Measurements from ENCODE around the gene HNF4A.

- no peak for TF ChIP-seq CTCF (IDR thresholded peaks at IDR 0.05; ENCODE audit: low read depth, low read length)
- TF ChIP-seq MAX (IDR thresholded peaks at IDR 0.05; ENCODE audit: low read depth, low read length) = no peak
- TF ChIP-seq MYC (IDR thresholded peaks at IDR 0.05; ENCODE audit: low read depth, low read length) = no peak
Measured at GRCh38 chr20:44429419-44430269, 74.1 kb downstream of the HNF4A start.

All from NB4 (cell line).